ENCODE data around the gene CDV3. TPM values are rescaled to one million over a fixed set of nuclear protein-coding genes. Genes with fewer than 3 reads are reported as not detected.

The CDV3 gene
- total and polyA plus RNA-seq, 10 of the 15 experiments (the other 5 are each of a cell fraction or from before 2014, with no cell fraction given): 42.3 to 466 (median 136) TPM

GRCh38 chr3:133578548-133579191 is 5.2 kb downstream of the CDV3 start:
- in situ Hi-C loops (cut with MboI) (no loop called here), intact Hi-C loops (cut with micrococcal nuclease; ENCODE audit: unreplicated experiment) (loop anchor here (5.0 to 10.0 kb wide), 2 partner anchors 44 to 854 kb away; partner anchors contain the start of gene NPHP3)
- FAIRE-seq (no peak), DNase-seq (ENCODE audit: low read depth, low spot score) (no peak), ATAC-seq (peak; percentile 6)
- Histone ChIP-seq H3K9ac (ENCODE audit: control insufficient read depth, insufficient read depth, low read length) (no peak overlapping the region), H2AFZ (ENCODE audit: control insufficient read depth, low read depth, low read length) (no peak overlapping the region), H3K4me2 (ENCODE audit: control insufficient read depth, insufficient read depth) (peak overlapping the region; percentile 70), H4K20me1 (ENCODE audit: control insufficient read depth, insufficient read depth) (peaks cover 4% of the 10 kb centered on the region; the same call in 1 of the 2 replicates), H3K27ac (ENCODE audit: control insufficient read depth, insufficient read depth) (no peak overlapping the region), H3K79me2 (ENCODE audit: control insufficient read depth, insufficient read depth, low read length) (peaks cover 95% of the 10 kb centered on the region), H3K36me3 (ENCODE audit: control insufficient read depth in 2 of 2, insufficient read depth in 2 of 2, low read length in 1 of 2) (peaks cover 5 to 35% of the 10 kb centered on the region in 2 experiments), H3K9me3 (replicated peaks; ENCODE audit: control insufficient read depth, insufficient read depth, low read length) (no peaks in the 10 kb centered on the region), H3K27me3 (replicated peaks in 1 of 2; ENCODE audit: control insufficient read depth in 2 of 2, insufficient read depth in 2 of 2, low read length in 1 of 2) (no peaks in the 10 kb centered on the region), H3K4me3 (peak overlapping the region; percentile 91), H3K4me1 (ENCODE audit: control insufficient read depth, insufficient read depth, low read length) (peaks cover 12% of the 10 kb centered on the region)
- CTCF ChIA-PET: interaction anchor here (0.5 to 7.6 kb wide), 37 partner anchors 8 to 923 kb away, joined by 3 to 86 read pairs (median 4); partner anchors contain the start of gene TOPBP1
- RAD21 ChIA-PET (ENCODE audit: unreplicated experiment): interaction anchor here (1.0 to 10.3 kb wide), 18 partner anchors 9 to 174 kb away, joined by 3 to 137 read pairs (median 5); no protein-coding TSS in a partner anchor
- SMC1A ChIA-PET (ENCODE audit: uncharacterized antibody, unreplicated experiment): interaction anchor here (0.6 to 7.7 kb wide), 28 partner anchors 9 to 240 kb away, joined by 3 to 92 read pairs (median 5); no protein-coding TSS in a partner anchor
- WGBS (ENCODE audit: insufficient coverage, insufficient replicate concordance, low lambda C conversion rate, missing lambda C conversion rate): 7% methylated on average over 1 of the region's 1 CpG
- no TSS peak for BruUV-seq (replicated peaks)
- POLR2A ChIA-PET: interaction anchor here (0.5 to 2.1 kb wide), 5 partner anchors 36 to 131 kb away, joined by 3 to 8 read pairs (median 6); no protein-coding TSS in a partner anchor
- no peak for TF ChIP-seq ZZZ3 (IDR thresholded peaks at IDR 0.05; ENCODE audit: control insufficient read depth, insufficient read length, low read depth)
- peak; percentile 43; the same call in 1 of the 2 replicates for TF ChIP-seq SMC3 (IDR thresholded peaks at IDR 0.05; ENCODE audit: borderline replicate concordance, low read length)
- TF ChIP-seq, protein P1, sequence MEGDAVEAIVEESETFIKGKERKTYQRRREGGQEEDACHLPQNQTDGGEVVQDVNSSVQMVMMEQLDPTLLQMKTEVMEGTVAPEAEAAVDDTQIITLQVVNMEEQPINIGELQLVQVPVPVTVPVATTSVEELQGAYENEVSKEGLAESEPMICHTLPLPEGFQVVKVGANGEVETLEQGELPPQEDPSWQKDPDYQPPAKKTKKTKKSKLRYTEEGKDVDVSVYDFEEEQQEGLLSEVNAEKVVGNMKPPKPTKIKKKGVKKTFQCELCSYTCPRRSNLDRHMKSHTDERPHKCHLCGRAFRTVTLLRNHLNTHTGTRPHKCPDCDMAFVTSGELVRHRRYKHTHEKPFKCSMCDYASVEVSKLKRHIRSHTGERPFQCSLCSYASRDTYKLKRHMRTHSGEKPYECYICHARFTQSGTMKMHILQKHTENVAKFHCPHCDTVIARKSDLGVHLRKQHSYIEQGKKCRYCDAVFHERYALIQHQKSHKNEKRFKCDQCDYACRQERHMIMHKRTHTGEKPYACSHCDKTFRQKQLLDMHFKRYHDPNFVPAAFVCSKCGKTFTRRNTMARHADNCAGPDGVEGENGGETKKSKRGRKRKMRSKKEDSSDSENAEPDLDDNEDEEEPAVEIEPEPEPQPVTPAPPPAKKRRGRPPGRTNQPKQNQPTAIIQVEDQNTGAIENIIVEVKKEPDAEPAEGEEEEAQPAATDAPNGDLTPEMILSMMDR (IDR thresholded peaks at IDR 0.05 in 2 of 3, conservative IDR thresholded peaks at IDR 0.05 in 1 of 3; ENCODE audit: control insufficient read depth in 2 of 3, extremely low read depth in 1 of 3, insufficient read depth in 1 of 3, low read depth in 3 of 3, low read length in 3 of 3): peak; percentile 27 to 51 (median 48); a peak in 5 of 6 replicates
- TF ChIP-seq SMARCA5 (IDR thresholded peaks at IDR 0.05): no peak
- no peak for TF ChIP-seq ZBTB40 (IDR thresholded peaks at IDR 0.05; ENCODE audit: borderline replicate concordance)
- TF ChIP-seq EED (IDR thresholded peaks at IDR 0.05; ENCODE audit: low read depth): no peak
- TF ChIP-seq JUND (IDR thresholded peaks at IDR 0.05; ENCODE audit: low read depth, low read length): no peak
- TF ChIP-seq IKZF2 (IDR thresholded peaks at IDR 0.05): 0 out of 4 replicates have a peak, but pooled peaks have one; percentile 27 to 43
- peak; percentile 47 for TF ChIP-seq RAD21 (IDR thresholded peaks at IDR 0.05; ENCODE audit: insufficient read depth, low read depth, low read length)
- no peak for TF ChIP-seq CBFB (IDR thresholded peaks at IDR 0.05; ENCODE audit: low read depth)
- no peak for TF ChIP-seq NFYB (IDR thresholded peaks at IDR 0.05; ENCODE audit: insufficient read depth, low read depth, low read length)
- no peak for TF ChIP-seq HSF1 (IDR thresholded peaks at IDR 0.05; ENCODE audit: low read depth, low read length)
- TF ChIP-seq MTA2 (IDR thresholded peaks at IDR 0.05; ENCODE audit: low read depth): no peak
- TF ChIP-seq ZNF622 (IDR thresholded peaks at IDR 0.05): no peak
- no peak for TF ChIP-seq EZH2 (IDR thresholded peaks at IDR 0.05; ENCODE audit: borderline replicate concordance, control insufficient read depth, low read depth, low read length)
- peak; percentile 42; the same call in 1 of the 2 replicates for TF ChIP-seq IKZF1 (conservative IDR thresholded peaks at IDR 0.05)

All from GM12878 (cell line).